WI38 (cell line): ENCODE results near the gene EFNA5.

Source experiments
- H3K4me3 ChIP-seq: 2 replicates; pipeline ENCODE4 v1.5.1; 2011; ENCODE audit warnings: low read depth, mild to moderate bottlenecking, control low read depth, low read length
- TF ChIP-seq, protein P1 (sequence below): IDR thresholded peaks from 2 replicates; pipeline ENCODE4 v1.5.1; 2012; ENCODE audit warnings: low read depth, mild to moderate bottlenecking, control low read depth, low read length

The EFNA5 gene

DNA sequence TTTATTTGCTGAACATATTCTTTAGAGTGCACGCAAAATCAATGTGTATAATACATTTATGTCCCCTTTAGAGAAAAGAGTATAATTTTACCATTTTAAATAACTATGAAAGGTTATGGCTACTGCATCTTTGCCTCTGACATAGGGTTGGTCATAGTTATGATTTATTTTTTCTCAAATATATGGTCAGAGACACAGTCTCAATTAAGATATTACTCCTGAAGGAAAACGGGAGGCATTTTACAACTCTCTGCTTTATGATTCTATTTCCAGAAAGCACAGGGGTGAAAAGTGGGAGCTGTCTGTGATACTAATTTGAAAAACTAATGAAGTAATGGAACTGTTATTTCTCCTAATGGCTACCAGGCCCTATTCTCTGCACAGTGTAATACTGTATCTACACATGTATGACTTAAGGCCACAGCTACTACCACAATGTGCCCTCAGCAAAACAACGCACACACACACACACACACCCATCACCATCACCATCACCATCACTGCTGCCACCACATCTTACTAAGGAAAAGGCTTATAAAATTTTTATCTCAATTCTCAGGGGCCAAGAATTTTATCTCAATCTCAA, 262.9 kb downstream of the EFNA5 start:
- TF ChIP-seq, protein P1, sequence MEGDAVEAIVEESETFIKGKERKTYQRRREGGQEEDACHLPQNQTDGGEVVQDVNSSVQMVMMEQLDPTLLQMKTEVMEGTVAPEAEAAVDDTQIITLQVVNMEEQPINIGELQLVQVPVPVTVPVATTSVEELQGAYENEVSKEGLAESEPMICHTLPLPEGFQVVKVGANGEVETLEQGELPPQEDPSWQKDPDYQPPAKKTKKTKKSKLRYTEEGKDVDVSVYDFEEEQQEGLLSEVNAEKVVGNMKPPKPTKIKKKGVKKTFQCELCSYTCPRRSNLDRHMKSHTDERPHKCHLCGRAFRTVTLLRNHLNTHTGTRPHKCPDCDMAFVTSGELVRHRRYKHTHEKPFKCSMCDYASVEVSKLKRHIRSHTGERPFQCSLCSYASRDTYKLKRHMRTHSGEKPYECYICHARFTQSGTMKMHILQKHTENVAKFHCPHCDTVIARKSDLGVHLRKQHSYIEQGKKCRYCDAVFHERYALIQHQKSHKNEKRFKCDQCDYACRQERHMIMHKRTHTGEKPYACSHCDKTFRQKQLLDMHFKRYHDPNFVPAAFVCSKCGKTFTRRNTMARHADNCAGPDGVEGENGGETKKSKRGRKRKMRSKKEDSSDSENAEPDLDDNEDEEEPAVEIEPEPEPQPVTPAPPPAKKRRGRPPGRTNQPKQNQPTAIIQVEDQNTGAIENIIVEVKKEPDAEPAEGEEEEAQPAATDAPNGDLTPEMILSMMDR: no peak
- no peak overlapping the region for H3K4me3 ChIP-seq

DNA sequence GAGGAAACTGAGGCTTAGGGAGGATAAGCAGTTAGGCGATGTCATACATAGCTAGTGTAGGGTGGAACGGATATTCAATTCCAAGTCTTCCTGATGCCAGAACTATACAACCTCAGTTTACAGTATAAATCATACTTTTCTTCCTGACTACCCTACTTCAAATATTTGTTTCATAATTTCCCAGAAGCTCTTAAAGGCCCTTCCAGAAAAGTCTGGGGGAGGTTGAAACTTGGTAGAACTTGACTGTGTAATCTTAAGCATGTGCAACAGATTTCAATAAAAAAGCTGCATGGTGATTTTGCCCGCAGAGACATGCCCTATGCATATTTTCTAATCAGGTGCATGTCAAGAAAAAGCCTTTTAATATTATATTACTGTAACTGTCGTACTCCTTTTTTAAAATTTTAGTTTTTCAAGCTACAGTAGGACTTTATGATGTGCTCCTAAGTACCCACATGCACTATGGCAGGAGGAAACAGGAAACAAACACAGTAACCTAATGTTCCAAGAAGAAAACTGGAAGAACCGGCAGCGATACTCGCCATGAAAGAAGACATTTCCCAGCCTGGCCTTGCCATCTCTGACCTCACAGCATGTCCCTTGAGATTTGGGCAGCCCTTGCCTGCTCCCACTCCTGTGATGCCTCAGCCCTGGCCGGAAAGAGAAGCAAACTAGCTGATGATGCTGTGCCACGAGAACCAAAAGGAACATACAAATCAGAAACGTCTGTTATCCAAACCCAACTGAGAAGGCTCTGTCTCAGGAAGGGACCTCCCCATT, 266.0 kb downstream of the EFNA5 start:
- no peak overlapping the region for H3K4me3 ChIP-seq
- TF ChIP-seq, protein P1: no peak

DNA sequence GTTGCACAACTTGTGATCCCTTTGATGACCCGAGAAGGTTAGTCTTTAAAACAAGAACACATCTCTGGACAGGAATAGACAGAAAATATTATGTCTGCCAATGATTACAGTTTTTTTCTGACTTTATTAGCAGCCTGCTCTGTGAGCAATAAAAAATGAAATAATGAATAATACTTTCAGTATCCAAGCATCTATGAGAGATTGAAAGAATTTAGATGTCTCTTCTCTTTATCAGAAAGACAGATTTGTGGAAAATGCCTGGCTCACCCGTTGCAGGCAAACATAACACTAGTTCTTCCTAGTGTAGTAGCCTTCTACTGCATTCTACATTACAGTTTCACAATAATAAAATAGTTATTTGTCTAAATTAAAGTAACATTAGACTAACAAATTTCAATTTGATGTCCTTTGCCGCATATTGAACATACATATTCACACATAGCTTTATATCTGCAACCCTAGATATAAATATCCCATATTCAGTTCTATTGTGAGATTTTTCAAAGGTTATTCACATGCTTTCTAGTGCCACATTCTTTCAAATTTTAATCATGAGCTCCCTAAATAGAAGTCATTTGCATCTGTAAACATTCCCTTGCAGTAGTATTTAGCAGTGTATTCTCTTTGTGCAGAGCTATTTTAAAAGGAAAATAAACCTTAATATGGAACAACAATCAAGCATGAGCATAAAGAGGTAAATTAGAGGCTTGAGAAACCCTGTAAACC, 267.3 kb downstream of the EFNA5 start:
- TF ChIP-seq, protein P1: no peak
- H3K4me3 ChIP-seq: no peak overlapping the region

DNA sequence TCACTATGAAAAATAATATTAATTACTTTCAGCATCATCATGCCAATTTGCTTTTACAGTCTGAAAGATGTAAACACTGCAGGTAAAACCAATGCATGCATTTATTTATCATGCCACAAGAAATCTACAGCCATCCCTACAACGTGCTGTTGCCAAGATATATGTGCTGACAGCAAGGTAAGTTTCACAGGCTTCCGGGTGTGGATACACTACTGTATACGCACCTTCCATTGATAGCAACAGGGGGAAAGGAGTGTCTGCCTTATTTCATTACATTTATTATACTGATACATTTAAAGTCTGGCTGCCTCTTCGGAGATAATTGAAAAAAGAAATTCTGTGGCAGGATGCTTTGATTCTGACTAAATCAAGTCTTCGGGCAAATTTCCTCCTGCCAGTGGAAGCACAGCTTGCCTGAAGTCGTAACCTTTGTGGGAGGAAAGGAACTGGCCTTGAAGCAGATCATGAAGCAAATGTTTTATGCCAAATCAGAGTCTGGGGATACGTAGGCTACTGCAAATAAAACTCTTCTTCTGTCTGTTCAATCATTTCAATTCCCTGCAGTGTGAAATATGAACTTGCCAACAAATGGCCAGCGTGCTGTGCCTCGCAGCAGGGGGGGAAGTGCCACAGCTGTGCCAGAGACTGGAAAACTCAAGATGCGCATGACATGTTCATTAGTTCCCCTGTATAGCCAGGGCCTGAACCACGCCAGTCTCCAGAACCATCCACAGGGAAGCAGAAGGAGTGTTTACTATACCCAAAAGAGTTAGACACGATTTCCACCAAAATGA, 268.1 kb downstream of the EFNA5 start:
- no peak overlapping the region for H3K4me3 ChIP-seq
- TF ChIP-seq, protein P1: no peak

DNA sequence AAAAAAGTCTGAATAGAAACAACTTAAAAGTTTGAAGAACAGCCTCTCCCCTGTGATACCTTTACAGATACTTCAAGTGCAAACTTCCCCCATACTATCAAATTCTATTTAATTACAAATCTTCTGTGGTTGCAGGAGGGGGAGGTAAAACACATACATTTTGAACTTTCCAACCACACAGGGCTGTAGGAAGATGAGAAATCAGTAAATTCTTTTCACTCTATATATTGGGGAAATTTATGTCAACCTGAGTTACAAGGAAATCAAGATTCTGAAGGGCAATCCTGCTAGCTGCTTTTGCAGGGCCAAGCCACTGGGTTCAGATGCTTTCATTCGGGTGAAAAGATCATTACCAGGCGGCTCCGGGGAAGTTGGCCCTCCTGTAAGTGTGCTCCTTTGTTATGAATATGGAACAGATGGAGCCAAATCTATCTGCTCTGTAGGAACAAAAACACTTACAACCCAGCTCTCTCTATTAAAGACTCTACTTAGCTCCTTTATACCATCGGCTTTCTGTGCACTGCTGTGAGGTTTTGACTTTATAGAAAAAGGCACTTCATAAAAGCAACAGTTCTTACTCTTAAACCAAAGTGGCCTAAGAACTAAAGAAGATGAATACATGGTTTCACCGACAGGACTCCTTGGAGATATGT, 269.1 kb downstream of the EFNA5 start:
- H3K4me3 ChIP-seq: no peak overlapping the region
- TF ChIP-seq, protein P1: no peak

DNA sequence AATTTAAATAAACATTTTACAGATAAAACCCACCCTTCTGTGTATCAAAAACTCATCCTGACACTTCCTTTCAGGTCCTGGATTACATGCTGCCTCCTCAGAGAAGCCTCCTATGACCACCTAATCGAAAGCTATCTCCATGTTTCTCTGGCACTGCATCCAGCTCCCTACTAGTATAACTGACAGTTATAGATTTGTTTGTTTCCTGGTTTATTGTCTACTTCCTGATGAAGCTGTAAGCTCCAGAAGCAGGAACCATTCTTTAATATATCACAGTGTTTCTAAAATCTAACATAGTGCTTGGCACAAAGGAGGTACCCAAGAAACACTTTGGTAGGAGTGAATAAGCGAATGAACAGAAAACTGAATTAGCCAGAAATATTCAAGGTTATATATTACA, 270.4 kb downstream of the EFNA5 start:
- TF ChIP-seq, protein P1: no peak
- no peak overlapping the region for H3K4me3 ChIP-seq
